Right lung (tissue), 5 donors: ENCODE data around the gene NR1D2. TPM values are rescaled to one million over a fixed set of nuclear protein-coding genes. Genes with fewer than 3 reads are reported as not detected.

Source experiments
- DNase-seq, 2 donors: peaks; one replicate each; pipeline ENCODE4 v3.0.0-alpha.2; 2013
- polyA plus RNA-seq, 5 donors: library from polyadenylated mRNA; unstranded; fragments of 120-200 nt; gene quantifications; one replicate each; pipeline versions ENCODE4 v1.2.1 to v1.2.3, GENCODE V29; 2013; ENCODE audit warnings: inconsistent platforms in 1 of 5, low replicate concordance in 1 of 5; ENCODE audit not compliant: insufficient read length in 5 of 5, insufficient read depth in 1 of 5

Gene NR1D2
- polyA plus RNA-seq, 5 donors, result 22.3 to 50.2 (median 38.9) TPM

- DNase-seq, result no peak
Observed at GRCh38 chr3:23926246-23926645, 18.8 kb upstream of the NR1D2 start.

DNA sequence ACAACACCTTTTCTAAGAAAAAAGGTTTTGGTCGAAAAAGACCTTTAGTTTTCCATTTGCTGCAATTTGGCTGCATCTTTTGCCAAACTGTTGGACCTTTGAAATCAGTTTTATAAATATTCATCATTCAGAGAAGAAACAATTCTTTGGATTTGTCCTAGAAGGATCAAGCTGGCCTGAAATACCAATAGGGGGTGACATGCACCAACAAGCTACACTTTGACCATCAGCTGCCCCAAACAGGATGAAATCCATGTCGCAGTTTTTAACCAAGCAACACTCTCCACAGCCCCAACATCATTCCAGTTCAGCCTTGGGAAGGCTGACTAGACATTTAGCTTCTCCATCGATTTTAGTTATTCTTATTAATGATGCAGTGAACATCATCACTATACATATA is 18.4 kb upstream of the NR1D2 start:
- no peak for DNase-seq

DNA sequence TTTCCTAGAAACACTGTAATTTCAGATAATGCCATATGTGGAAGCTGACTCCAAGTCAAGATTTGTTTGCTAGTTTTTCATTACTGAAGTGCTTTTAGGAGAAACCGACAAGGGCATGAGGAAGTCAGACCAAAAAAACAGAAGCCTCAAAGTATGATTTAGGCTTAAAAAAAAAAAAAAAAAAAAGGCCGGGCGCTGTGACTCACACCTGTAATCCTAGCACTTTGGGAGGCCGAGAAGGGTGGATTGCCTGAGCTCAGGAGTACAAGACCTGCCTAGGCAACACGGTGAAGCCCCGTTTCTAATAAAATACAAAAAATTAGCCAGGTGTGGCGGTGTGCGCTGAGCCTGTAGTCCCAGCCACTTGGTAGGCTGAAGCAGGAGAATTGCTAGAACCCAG is 16.6 kb upstream of the NR1D2 start:
- no peak for DNase-seq

DNA sequence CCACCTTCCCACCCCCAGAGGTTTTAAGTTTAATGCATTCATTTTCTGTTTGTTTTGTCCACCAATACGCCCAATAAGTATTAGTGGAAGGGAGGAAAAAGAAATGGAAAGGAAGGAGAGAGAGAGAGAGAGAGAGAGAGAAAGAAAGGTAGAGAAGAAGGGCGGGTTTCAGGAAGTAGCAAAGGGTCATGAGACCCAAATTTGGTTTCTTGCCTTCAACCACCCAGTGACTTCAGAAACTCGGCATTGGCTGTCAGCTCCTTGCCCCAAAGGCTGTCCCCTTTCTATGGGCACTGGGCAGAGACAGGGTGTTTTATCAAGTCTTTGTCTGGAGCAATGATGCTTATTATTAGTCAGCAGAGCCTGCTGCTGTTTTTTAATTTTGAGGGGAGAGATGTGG is 13.5 kb upstream of the NR1D2 start:
- no peak for DNase-seq

DNA sequence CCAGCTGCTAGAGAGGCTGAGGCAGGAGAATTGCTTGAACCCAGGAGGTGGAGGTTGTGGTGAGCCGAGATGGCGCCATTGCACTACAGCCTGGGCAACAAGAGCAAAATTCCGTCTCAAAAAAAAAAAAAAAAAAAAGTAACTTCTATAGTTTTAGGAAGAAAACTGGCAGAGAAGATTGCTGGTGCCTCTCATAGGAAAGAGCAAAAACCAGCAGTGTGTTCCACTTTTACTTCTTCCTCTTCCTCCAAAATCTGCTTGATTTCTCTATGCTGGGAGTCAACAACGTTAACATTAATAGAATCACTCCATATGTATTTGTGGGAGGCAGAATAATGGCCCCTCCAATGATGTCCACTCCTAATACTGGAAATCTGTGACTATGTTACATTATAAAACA is 12.5 kb upstream of the NR1D2 start:
- DNase-seq, result no peak

DNA sequence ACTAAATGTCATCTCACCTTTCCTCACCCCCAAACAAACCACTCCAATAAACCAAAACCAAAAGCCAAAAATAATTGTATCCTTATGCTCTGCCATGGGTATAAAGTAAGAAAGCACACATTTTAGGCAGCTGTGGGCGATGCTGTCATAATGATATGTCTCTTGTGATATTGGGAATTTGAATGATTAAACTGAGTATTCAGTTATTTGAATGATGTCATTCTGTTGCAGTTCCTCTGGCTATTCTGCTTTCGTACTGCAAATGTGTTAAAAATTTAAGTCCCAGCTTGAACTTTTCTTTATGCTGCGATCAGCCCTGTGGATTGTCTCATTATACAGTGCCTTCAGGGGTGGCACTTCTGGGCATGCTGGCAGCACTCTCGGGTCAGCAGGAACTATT is 10.8 kb upstream of the NR1D2 start:
- DNase-seq, result no peak

DNA sequence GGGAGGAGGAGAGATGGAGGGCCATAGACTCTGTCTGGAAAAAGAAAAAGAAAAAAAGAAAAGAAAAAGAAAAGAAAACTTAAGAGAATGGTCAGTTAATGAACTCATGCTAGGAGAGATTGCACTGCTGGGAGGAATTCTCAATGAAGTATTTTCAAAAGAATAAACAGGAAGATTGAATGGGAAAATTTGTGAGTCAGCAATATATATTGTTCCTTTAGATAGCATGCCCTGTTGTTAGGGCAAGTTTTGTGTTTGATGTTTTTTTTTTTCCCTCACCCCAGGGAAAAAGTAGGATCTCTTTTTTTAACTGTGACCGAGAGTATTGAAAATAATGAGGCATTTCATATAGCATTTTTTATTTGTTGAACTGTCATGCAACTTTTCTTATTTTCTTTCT is 7.8 kb upstream of the NR1D2 start:
- DNase-seq, result no peak

DNA sequence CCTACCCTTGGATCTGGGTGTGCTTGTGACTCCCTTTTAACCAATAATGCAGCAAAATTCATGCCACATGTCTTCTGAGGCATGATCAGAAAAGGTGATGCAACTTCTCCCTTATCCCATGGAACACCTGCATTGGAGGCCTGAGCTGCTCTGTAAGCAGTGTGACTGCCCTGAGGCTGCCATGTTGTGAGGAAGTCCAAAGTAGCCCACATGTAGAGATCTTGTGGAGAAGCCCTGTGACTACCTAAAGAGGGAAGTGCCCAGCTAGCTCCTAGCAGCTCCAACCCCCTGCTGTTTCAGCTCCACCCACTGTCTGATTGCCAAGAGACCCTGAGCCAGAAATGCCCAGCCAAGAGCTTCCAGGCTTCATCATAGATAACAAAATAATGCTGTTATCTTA is 6.4 kb upstream of the NR1D2 start:
- no peak for DNase-seq

GRCh38 chr3:23940775-23941174 is 4.3 kb upstream of the NR1D2 start:
- DNase-seq, result no peak

DNA sequence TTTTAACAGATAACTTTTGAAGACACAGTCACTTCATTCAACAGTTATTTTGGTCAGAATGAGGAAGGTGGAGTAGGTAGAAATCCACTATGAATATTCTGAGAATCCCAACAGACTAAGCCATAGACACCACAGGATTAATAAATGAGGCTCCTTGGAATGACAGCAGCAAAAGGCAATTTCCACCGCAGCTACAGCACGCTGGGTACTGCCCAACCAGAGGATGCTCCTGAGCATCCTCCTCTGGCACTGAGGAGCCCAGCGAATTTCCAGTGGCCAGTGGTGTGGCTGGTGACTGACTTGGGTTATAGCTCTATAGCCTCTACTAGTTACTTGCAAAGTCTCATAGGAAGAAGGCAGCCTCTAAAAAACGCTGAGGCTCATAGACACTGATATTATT is 3.6 kb upstream of the NR1D2 start:
- no peak for DNase-seq

- no peak for DNase-seq
Observed at GRCh38 chr3:23942546-23942945, 2.5 kb upstream of the NR1D2 start.

GRCh38 chr3:23944007-23944783 is 891 bp upstream of the NR1D2 start:
- no peak for DNase-seq

GRCh38 chr3:23945663-23945912 is 502 bp downstream of the NR1D2 start:
- DNase-seq, result no peak

DNA sequence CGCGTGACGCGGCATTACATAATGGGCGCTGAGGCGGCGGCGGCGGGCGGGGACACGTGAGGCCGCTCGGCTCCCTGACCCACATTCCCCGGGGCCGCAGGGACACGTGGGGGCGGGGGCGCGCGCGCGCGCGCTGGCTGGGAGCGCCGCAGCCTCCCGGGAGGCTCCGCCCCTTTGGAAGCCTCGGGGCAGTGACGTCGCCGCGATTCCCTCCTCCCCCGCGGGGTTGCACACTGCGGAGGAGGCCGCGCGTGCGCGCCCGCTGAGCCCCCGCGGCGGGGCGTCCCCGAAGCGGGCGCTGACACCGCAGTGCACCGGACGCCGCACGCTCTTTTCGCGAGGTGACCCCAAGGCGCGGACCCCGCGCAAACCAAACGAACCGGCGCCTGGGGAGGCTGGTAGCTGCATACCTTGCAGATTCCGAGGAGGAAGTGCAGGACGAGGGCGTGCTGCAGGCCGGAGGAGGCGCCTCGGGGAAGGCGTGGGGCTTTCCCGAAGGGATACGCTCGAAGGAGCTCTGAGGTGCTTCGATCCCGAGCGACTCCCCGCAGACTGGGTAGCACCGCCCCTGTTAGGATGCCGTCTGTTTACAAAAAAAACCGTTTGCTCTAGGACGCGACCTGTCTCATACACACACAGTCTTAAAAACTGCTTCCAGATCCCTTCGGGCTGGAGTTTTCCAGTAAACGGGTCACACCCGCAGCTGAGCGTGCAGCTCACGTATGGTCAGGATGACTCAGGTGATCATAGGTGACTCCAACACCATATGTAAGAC is 1.0 kb downstream of the NR1D2 start:
- peak; percentile 99 for DNase-seq

DNA sequence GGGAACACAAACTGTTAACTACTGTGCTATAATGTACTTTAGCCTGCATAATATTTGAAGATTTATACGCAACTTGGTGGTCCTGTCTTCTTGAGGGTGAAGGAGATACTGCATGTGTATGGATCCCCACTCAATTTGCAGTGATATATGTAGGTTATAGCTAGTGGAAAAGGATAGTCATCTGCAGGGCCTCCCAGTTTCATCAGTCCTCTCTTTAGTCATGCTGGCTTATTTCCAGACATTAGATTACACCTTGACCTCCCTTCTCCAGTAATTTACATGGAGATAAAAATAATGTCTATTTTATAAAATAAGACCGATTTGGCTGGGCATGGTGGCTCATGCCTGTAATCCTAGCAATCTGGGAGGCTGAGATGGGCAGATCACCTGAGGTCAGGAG is 3.7 kb downstream of the NR1D2 start:
- DNase-seq, result no peak

- no peak for DNase-seq
Observed at GRCh38 chr3:23949784-23950183, 4.7 kb downstream of the NR1D2 start.

DNA sequence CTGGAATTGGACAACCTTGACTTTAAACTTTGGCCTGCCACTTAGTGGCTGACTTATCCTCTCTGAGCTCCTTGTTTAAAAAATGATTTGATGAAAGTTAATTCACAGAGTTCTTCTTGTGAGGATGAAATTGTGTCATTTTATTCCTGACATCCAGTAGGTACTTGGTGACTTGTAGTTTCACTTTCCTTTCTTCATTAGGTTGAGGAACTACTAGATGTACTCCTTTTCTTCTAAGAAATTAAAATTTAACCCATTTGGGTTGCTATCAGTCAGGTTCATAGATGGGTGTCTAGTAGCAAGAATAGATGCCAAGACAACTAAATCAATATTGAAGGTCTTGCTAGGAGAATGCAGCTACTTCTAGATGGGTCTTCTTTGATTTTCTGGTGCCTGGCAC is 5.2 kb downstream of the NR1D2 start:
- no peak for DNase-seq

DNA sequence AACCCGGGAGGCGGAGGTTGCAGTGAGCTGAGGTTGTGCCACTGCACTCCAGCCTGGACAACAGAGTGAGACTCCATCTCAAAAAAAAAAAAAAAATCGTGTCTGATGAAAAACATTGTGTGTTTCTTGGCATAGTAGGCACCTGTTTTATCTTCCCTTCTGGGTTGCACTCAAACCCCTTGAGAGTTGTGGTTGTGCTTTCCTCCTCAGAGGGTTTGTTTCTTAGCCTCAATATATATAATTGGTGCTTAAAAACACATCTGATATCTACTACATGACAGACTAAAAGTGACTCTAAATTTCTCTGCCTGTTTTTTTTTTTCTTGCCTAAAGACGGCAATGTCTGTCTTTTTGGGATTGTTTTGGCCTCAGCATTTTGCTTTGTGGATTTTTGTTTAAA is 7.6 kb downstream of the NR1D2 start:
- DNase-seq, result no peak

GRCh38 chr3:23953523-23953922 is 8.4 kb downstream of the NR1D2 start:
- DNase-seq, result no peak

GRCh38 chr3:23954144-23954543 is 9.1 kb downstream of the NR1D2 start:
- no peak for DNase-seq

- no peak for DNase-seq
Observed at GRCh38 chr3:23956701-23957100, 11.6 kb downstream of the NR1D2 start.

DNA sequence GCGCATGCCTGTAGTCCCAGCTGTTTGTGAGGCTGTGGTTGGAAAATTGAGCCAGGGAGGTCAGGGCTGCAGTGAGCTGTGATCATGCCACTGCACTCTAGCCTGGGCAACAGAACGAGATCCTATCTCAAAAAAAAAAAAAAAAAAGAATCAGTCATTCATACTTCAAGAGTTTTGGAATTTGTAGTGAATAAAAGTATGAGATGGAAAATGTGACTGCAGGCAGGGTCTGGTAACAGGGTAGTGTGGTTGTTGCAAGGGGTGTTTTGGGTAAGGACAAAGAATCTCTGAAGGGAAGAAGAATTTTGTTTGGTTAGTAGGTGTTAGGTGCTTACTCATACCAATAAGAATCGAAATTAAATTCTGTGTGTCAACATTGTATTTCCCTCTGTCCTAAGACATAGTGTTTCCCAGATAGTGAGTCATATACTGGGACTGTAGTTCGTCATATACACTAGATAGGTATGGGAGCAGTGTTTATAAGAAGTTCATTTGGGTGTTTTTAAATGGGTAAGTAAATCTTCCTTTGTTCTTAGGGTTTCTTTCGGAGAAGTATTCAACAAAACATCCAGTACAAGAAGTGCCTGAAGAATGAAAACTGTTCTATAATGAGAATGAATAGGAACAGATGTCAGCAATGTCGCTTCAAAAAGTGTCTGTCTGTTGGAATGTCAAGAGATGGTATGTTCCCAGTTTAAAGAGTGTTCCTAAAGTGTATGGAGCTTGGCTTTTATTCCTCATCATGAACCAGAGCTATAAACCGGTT is 14.2 kb downstream of the NR1D2 start:
- DNase-seq, result no peak

DNA sequence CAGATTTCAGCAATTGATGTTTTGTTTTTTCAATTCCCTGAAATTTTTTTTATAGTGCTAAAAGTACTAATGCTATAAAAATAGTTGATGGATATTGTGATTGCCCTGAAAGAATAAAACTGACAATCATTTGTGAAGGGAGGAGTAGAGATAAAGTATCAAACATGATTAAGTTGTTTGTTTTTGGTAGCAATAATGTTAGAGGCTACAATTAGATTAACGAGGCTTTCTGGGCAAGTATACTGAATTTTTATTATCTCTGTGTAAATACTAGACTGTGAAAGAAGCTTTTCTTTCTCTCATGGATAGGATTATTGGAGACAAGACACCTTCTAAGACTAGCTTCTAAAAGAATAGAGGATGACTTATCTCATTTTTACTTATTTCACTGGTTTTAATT is 15.6 kb downstream of the NR1D2 start:
- DNase-seq, result no peak
